Left ventricle myocardium inferior (tissue), 1 donor: ENCODE measurements around the gene AKAP17A. TPM values are rescaled to one million over a fixed set of nuclear protein-coding genes. Genes with fewer than 3 reads are reported as not detected.

ENCODE experiments used
- DNase-seq: peaks from one replicate; pipeline ENCODE4 v3.0.0-alpha.2; 2020
- H3K27ac ChIP-seq: fragments of 200-600 bp; replicated peaks from 2 replicates; pipeline ENCODE4 v1.8.0; 2021
- H3K27me3 ChIP-seq: fragments of 200-600 bp; 2 replicates; pipeline ENCODE4 v1.8.0; 2021; ENCODE audit warnings: low read depth
- H3K36me3 ChIP-seq: fragments of 200-600 bp; 2 replicates; pipeline ENCODE4 v1.8.0; 2021
- H3K4me1 ChIP-seq: fragments of 200-600 bp; 2 replicates; pipeline ENCODE4 v1.8.0; 2021
- H3K4me3 ChIP-seq: fragments of 200-600 bp; 2 replicates; pipeline ENCODE4 v1.8.0; 2021; ENCODE audit warnings: mild to moderate bottlenecking, moderate library complexity
- H3K9me3 ChIP-seq: fragments of 200-600 bp; replicated peaks from 2 replicates; pipeline ENCODE4 v1.8.0; 2021
- CTCF ChIP-seq: fragments of 200-600 bp; IDR thresholded peaks from 2 replicates; pipeline ENCODE4 v1.8.0; 2021; ENCODE audit warnings: antibody characterized with exemption, mild to moderate bottlenecking, borderline replicate concordance
- intact Hi-C: fragments of 100-400 bp; cut with micrococcal nuclease; formaldehyde crosslinking; loops from one replicate; pipeline ENCODE4 v1.11.0; 2022
- total RNA-seq: library from RNA; stranded (reverse); fragmentation: NEBNext Ultra II Directional; extraction: Animal tissue kit (Norgen Biotek cat#: 25700); gene quantifications from one replicate; pipeline ENCODE4 v1.2.1, GENCODE V29; 2021
- donor health status: DM: no; HTN: yes; CAD: no; lungs with severe emphysema.

AKAP17A gene
- total RNA-seq, 1 donor from 2014 or later, result 15.8 TPM

- Histone ChIP-seq H3K4me1 (peaks cover 45% of the 10 kb centered on the region), H3K36me3 (peaks cover 89% of the 10 kb centered on the region), H3K4me3 (no peak overlapping the region), H3K9me3 (peaks cover 11% of the 10 kb centered on the region), H3K27ac (no peak overlapping the region), H3K27me3 (no peaks in the 10 kb centered on the region)
- DNase-seq, result no peak
- no peak for TF ChIP-seq CTCF
- intact Hi-C loops, result no loop called here
These were observed 6.1 kb downstream of the AKAP17A start for GRCh38 chrX:1597345-1598020.

- no peak for DNase-seq
- Histone ChIP-seq H3K36me3 (peaks cover 96% of the 10 kb centered on the region), H3K27ac (no peak overlapping the region), H3K9me3 (peaks cover 11% of the 10 kb centered on the region), H3K4me1 (peaks cover 37% of the 10 kb centered on the region), H3K27me3 (no peaks in the 10 kb centered on the region), H3K4me3 (no peak overlapping the region)
- intact Hi-C loops, result no loop called here
- no peak for TF ChIP-seq CTCF
These were observed 6.8 kb downstream of the AKAP17A start for GRCh38 chrX:1598021-1598875.

GRCh38 chrX:1598876-1599790, 7.7 kb downstream of the AKAP17A start:
- no peaks in the 10 kb centered on the region for H3K27me3 ChIP-seq
- H3K4me3 ChIP-seq, result no peak overlapping the region
- no peak for TF ChIP-seq CTCF
- peaks cover 11% of the 10 kb centered on the region for H3K9me3 ChIP-seq
- H3K4me1 ChIP-seq, result peaks cover 28% of the 10 kb centered on the region
- DNase-seq, result no peak
- intact Hi-C loops, result no loop called here
- H3K36me3 ChIP-seq, result peaks cover 91% of the 10 kb centered on the region
- H3K27ac ChIP-seq, result no peak overlapping the region

- Histone ChIP-seq H3K36me3 (peaks cover 91% of the 10 kb centered on the region), H3K4me3 (no peak overlapping the region), H3K27ac (no peak overlapping the region), H3K9me3 (peaks cover 11% of the 10 kb centered on the region), H3K27me3 (no peaks in the 10 kb centered on the region), H3K4me1 (peaks cover 20% of the 10 kb centered on the region)
- no peak for DNase-seq
- TF ChIP-seq CTCF, result no peak
- intact Hi-C loops, result no loop called here
These were observed 8.5 kb downstream of the AKAP17A start for GRCh38 chrX:1599791-1600405.
